Non-pigmented ciliary epithelial cell (primary cell): ENCODE measurements around the gene HSF2BP.
"Not testable (repeated sequence)": the region's sequence is repeated elsewhere in the genome, so short reads cannot be mapped to it uniquely, and the experiment has no call there.

Experiments used
- DNase-seq: peaks from one replicate; pipeline ENCODE4 v3.0.0-alpha.2; 2010; ENCODE audit warnings: low read depth

Gene HSF2BP

GRCh38 chr21:43516295-43516847 is 142.9 kb downstream of the HSF2BP start:
- not testable (repeated sequence) for DNase-seq

GRCh38 chr21:43514834-43515233 is 144.5 kb downstream of the HSF2BP start:
- not testable (repeated sequence) for DNase-seq

- DNase-seq, result not testable (repeated sequence)
Observed at GRCh38 chr21:43513023-43513422, 146.3 kb downstream of the HSF2BP start.

GRCh38 chr21:43511209-43511608 is 148.1 kb downstream of the HSF2BP start:
- DNase-seq, result not testable (repeated sequence)

- not testable (repeated sequence) for DNase-seq
Observed at GRCh38 chr21:43510669-43511068, 148.6 kb downstream of the HSF2BP start.

- not testable (repeated sequence) for DNase-seq
Observed at GRCh38 chr21:43503892-43504291, 155.4 kb downstream of the HSF2BP start.

- not testable (repeated sequence) for DNase-seq
Observed at GRCh38 chr21:43503075-43503750, 156.1 kb downstream of the HSF2BP start.

- not testable (repeated sequence) for DNase-seq
Observed at GRCh38 chr21:43502407-43503071, 156.7 kb downstream of the HSF2BP start.

GRCh38 chr21:43498924-43499323 is 160.4 kb downstream of the HSF2BP start:
- not testable (repeated sequence) for DNase-seq

- DNase-seq, result not testable (repeated sequence)
Observed at GRCh38 chr21:43498065-43498464, 161.2 kb downstream of the HSF2BP start.

- DNase-seq, result not testable (repeated sequence)
Observed at GRCh38 chr21:43494279-43495012, 164.8 kb downstream of the HSF2BP start.

GRCh38 chr21:43493471-43493870 is 165.8 kb downstream of the HSF2BP start:
- DNase-seq, result not testable (repeated sequence)

GRCh38 chr21:43488235-43488634 is 171.1 kb downstream of the HSF2BP start:
- DNase-seq, result not testable (repeated sequence)

- DNase-seq, result not testable (repeated sequence)
Observed at GRCh38 chr21:43486051-43486450, 173.2 kb downstream of the HSF2BP start.

GRCh38 chr21:43485016-43485415 is 174.3 kb downstream of the HSF2BP start:
- not testable (repeated sequence) for DNase-seq

- DNase-seq, result not testable (repeated sequence)
Observed at GRCh38 chr21:43479197-43479596, 180.1 kb downstream of the HSF2BP start.
